Endothelial cell of umbilical vein (primary cell): ENCODE measurements around the gene BORCS5. TPM values are rescaled to one million over a fixed set of nuclear protein-coding genes. Genes with fewer than 3 reads are reported as not detected.

Source experiments
- BruUV-seq: library from RNA; stranded (reverse); fragments of 400-500 nt; replicated peaks from 2 replicates; lab custom pipeline; 2021; lab: Mats Ljungman, UMichigan
- CTCF ChIA-PET: fragments of 300-600, 350-600 bp; sonication (Branson Sonifier 250); formaldehyde crosslinking; loops from one replicate; lab custom pipeline; 2021; ENCODE audit warnings: antibody characterized with exemption, inconsistent platforms; lab: Charles Lee
- POLR2A ChIA-PET: fragments of 300-600, 350-600 bp; sonication (Branson Sonifier 250); formaldehyde crosslinking; loops from one replicate; lab custom pipeline; 2021; ENCODE audit warnings: antibody characterized with exemption, inconsistent platforms; lab: Charles Lee
- DNase-seq: peaks from one replicate; pipeline ENCODE4 v3.0.0-alpha.2; 2011; ENCODE audit warnings: low read depth, low spot score
- FAIRE-seq: peaks from 2 replicates; lab custom pipeline; 2011; peaks lifted over from hg19 to GRCh38; lab: Jason Lieb, UNC
- H2AFZ ChIP-seq: 2 replicates; pipeline ENCODE4 v1.6.0; 2012; ENCODE audit warnings: low read depth, low read length, control low read depth, inconsistent platforms
- H3K27ac ChIP-seq: 2 replicates; pipeline ENCODE4 v1.5.1; 2011; ENCODE audit warnings: low read depth, mild to moderate bottlenecking, control low read depth, low read length, moderate library complexity; ENCODE audit not compliant: insufficient read depth
- H3K27me3 ChIP-seq, 2 experiments: 2 replicates each; pipeline versions ENCODE4 v1.6.0 to v1.6.1; 2011; ENCODE audit warnings: low read length in 2 of 2, mixed read lengths in 1 of 2; ENCODE audit not compliant: control insufficient read depth in 2 of 2, insufficient read depth in 2 of 2
- H3K36me3 ChIP-seq, 2 experiments: 2 replicates in 1 of 2; 3 replicates in 1 of 2; pipeline ENCODE4 v1.5.1; 2011; ENCODE audit warnings: low read length in 2 of 2, mild to moderate bottlenecking in 1 of 2, moderate library complexity in 1 of 2; ENCODE audit not compliant: control insufficient read depth in 2 of 2, insufficient read depth in 2 of 2; ENCODE audit errors: extremely low read depth in 1 of 2
- H3K4me1 ChIP-seq: 3 replicates; pipeline ENCODE4 v1.5.1; 2011; ENCODE audit warnings: mild to moderate bottlenecking, low read length; ENCODE audit not compliant: control insufficient read depth, insufficient read depth; ENCODE audit errors: extremely low read depth
- H3K4me2 ChIP-seq: 2 replicates; pipeline ENCODE4 v1.6.1; 2011; ENCODE audit warnings: low read length, control low read depth, mixed read lengths; ENCODE audit not compliant: insufficient read depth
- H3K4me3 ChIP-seq, 3 experiments: fragments of 200-600 bp in 1 of 3; sonication (generic), shearing (Covaris generic) in 1 of 3; replicated peaks in 1 of 3; 2 replicates each; pipeline ENCODE4 v1.5.1; 2011 to 2016; ENCODE audit warnings: control low read depth in 3 of 3, low read length in 3 of 3, mild to moderate bottlenecking in 2 of 3, inconsistent platforms in 1 of 3, low read depth in 1 of 3, moderate library complexity in 1 of 3; ENCODE audit not compliant: insufficient read depth in 1 of 3
- H3K79me2 ChIP-seq: 2 replicates; pipeline ENCODE4 v1.6.0; 2012; ENCODE audit warnings: low read length, inconsistent platforms; ENCODE audit not compliant: control insufficient read depth, insufficient read depth
- H3K9ac ChIP-seq: replicated peaks from 2 replicates; pipeline ENCODE3; 2011; ENCODE audit warnings: low read length, control low read depth; ENCODE audit not compliant: insufficient read depth; ENCODE audit errors: extremely low read depth
- H3K9me1 ChIP-seq: replicated peaks from 3 replicates; pipeline ENCODE4 v1.6.0; 2011; ENCODE audit warnings: mild to moderate bottlenecking, low read length; ENCODE audit not compliant: control insufficient read depth, insufficient read depth; ENCODE audit errors: extremely low read depth
- H3K9me3 ChIP-seq: replicated peaks from 2 replicates; pipeline ENCODE4 v1.5.1; 2012; ENCODE audit warnings: low read length, inconsistent platforms; ENCODE audit not compliant: control insufficient read depth, insufficient read depth
- H4K20me1 ChIP-seq: replicated peaks from 2 replicates; pipeline ENCODE3; 2011; ENCODE audit warnings: mild to moderate bottlenecking, low read length; ENCODE audit not compliant: control insufficient read depth, insufficient read depth; ENCODE audit errors: extremely low read depth
- CTCF ChIP-seq, 2 donors: IDR thresholded peaks; 1 replicate in 1 of 2; 2 replicates in 1 of 2; pipeline ENCODE4 v1.5.1; 2011; ENCODE audit warnings: low read length in 2 of 2, mild to moderate bottlenecking in 2 of 2, moderate library complexity in 2 of 2, control low read depth in 1 of 2, inconsistent platforms in 1 of 2, low read depth in 1 of 2; ENCODE audit not compliant: insufficient read depth in 1 of 2; ENCODE audit errors: extremely low read depth in 1 of 2
- EZH2 ChIP-seq: IDR thresholded peaks from 2 replicates; pipeline ENCODE4 v1.6.1; 2012; ENCODE audit warnings: borderline replicate concordance, low read depth, mild to moderate bottlenecking, moderate library complexity, low read length, inconsistent platforms; ENCODE audit not compliant: severe bottlenecking
- FOS ChIP-seq: IDR thresholded peaks from 2 replicates; pipeline ENCODE4 v1.6.1; 2011; ENCODE audit warnings: mild to moderate bottlenecking, low read length, moderate library complexity, borderline replicate concordance; ENCODE audit not compliant: insufficient read depth
- GATA2 ChIP-seq: IDR thresholded peaks from 2 replicates; pipeline ENCODE4 v1.7.0; 2011; ENCODE audit warnings: low read depth, mild to moderate bottlenecking, moderate library complexity, mixed read lengths, low read length; ENCODE audit not compliant: insufficient read length, insufficient read depth
- JUN ChIP-seq: IDR thresholded peaks from 2 replicates; pipeline ENCODE4 v1.6.1; 2011; ENCODE audit warnings: borderline replicate concordance, low read depth; ENCODE audit not compliant: insufficient read length, insufficient read depth
- MAX ChIP-seq: IDR thresholded peaks from 2 replicates; pipeline ENCODE4 v1.6.1; 2011; ENCODE audit not compliant: insufficient read depth, insufficient read length
- MYC ChIP-seq: IDR thresholded peaks from one replicate; pipeline ENCODE4 v1.6.1; 2011; ENCODE audit warnings: mild to moderate bottlenecking, low read depth, low read length
- POLR2A ChIP-seq: IDR thresholded peaks from 2 replicates; pipeline ENCODE4 v1.6.1; 2012; ENCODE audit warnings: low read depth, mild to moderate bottlenecking, control low read depth, low read length
- POLR2AphosphoS5 ChIP-seq: IDR thresholded peaks from 2 replicates; pipeline ENCODE4 v1.6.1; 2012; ENCODE audit warnings: low read depth, mild to moderate bottlenecking, control low read depth, low read length, moderate library complexity; ENCODE audit not compliant: insufficient read depth
- dilution Hi-C: fragments of 300-500 bp; cut with MboI; formaldehyde crosslinking; loops from one replicate; pipeline ENCODE4 v1.15.0; 2019; ENCODE audit warnings: low sequenced_read_pairs; ENCODE audit not compliant: extremely low pct_ligation_motif_present
- intact Hi-C: fragments of 100-400 bp; cut with micrococcal nuclease; formaldehyde crosslinking; loops from one replicate; pipeline ENCODE4 v1.10.0; 2022
- polyA plus RNA-seq, 4 experiments: library from polyadenylated mRNA; depleted of rRNA in 3 of 4; stranded (reverse) in 3 of 4; unstranded in 1 of 4; fragments of >200 nt; gene quantifications; 2 replicates each; pipeline versions ENCODE4 v1.2.1 to v1.2.3, GENCODE V29; 2011 to 2012; ENCODE audit warnings: missing spikeins in 1 of 4
- total RNA-seq: library from RNA; stranded (reverse); gene quantifications from 2 replicates; pipeline ENCODE4 v1.2.3, GENCODE V29; 2021

Gene BORCS5
- total and polyA plus RNA-seq, 2 donors (not counting 3 experiments of a cell fraction or from before 2014, with no cell fraction given): 8.3 to 10.5 TPM

GRCh38 chr12:12483438-12483837 lies 126.6 kb downstream of the BORCS5 start:
- BruUV-seq: no TSS peak
- Histone ChIP-seq H3K9ac (no peak overlapping the region), H3K4me2 (no peak overlapping the region), H3K27me3 (no peaks in the 10 kb centered on the region), H3K79me2 (no peaks in the 10 kb centered on the region), H3K9me1 (no peaks in the 10 kb centered on the region), H3K4me1 (peaks cover 12% of the 10 kb centered on the region), H3K36me3 (peaks cover 0 to 6% of the 10 kb centered on the region in 2 experiments), H2AFZ (no peak overlapping the region), H3K27ac (no peak overlapping the region), H4K20me1 (no peaks in the 10 kb centered on the region), H3K9me3 (no peaks in the 10 kb centered on the region), H3K4me3 (no peak overlapping the region)
- FAIRE-seq: no peak
- no peak for TF ChIP-seq GATA2
- TF ChIP-seq POLR2AphosphoS5: no peak
- no peak for TF ChIP-seq POLR2A
- TF ChIP-seq EZH2: no peak
- no peak for TF ChIP-seq MAX
- no peak for TF ChIP-seq JUN
- TF ChIP-seq FOS: no peak
- TF ChIP-seq CTCF (IDR thresholded peaks at IDR 0.05; ENCODE audit: extremely low read depth in 1 of 2, insufficient read depth in 1 of 2, low read depth in 1 of 2, low read length in 2 of 2): no peak
- no peak for TF ChIP-seq MYC
- dilution Hi-C loops (no loop called here), intact Hi-C loops (no loop called here)
- DNase-seq: no peak
- ChIA-PET POLR2A (no interaction called here), CTCF (no interaction called here)
